Gastrocnemius medialis (tissue), 4 donors: ENCODE data around the gene CHKA.

ENCODE experiments used
- POLR2A ChIP-seq, 2 donors: fragments of 450-650 bp; IDR thresholded peaks; one replicate each; pipeline ENCODE4 v1.6.1; 2017; ENCODE audit warnings: antibody characterized with exemption in 2 of 2, mild to moderate bottlenecking in 2 of 2, moderate library complexity in 2 of 2
- TF ChIP-seq, protein P1 (sequence below), 5 experiments: fragments of 450-650 bp in 3 of 5; fragments of 200-600 bp in 2 of 5; sonication (generic) in 2 of 5; IDR thresholded peaks in 4 of 5; conservative IDR thresholded peaks in 1 of 5; 1 replicate in 4 of 5; 2 replicates in 1 of 5; pipeline ENCODE4 v1.5.1; 2016 to 2019; ENCODE audit warnings: antibody characterized with exemption in 5 of 5, mild to moderate bottlenecking in 3 of 5, moderate library complexity in 3 of 5

DNA sequence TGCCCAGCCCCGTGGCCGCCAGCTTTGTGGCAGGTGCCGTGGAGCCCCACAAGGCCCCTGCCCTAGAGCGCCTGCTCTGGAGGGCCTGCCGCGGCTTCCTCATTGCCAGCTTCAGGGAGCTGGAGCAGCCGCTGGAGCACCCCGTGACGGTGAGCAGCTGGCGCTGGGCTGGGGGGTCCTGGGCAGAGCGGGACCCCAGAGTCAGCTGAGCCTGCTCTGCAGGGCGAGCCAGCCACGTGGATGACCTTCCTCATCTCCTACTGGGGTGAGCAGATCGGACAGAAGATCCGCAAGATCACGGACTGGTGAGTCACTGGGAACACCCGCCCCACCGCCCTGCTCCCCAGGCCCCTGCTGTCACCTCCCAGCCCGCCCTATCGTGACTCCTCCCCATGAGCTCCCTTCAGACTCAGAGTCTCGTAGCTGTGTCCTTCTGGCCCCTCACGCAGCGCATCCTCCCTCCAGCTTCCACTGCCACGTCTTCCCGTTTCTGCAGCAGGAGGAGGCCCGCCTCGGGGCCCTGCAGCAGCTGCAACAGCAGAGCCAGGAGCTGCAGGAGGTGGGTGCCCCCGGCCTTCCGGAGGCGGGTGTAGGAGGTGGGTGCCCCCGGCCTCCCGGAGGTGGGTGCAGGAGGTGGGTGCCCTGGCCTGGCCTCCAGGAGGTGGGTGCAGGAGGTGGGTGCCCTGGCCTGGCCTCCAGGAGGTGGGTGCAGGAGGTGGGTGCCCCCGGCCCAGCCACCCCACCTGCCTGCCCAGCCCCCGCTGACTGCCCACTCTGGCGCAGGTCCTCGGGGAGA, 77.6 kb downstream of the CHKA start:
- no peak for TF ChIP-seq POLR2A (IDR thresholded peaks at IDR 0.05)
- TF ChIP-seq, protein P1, sequence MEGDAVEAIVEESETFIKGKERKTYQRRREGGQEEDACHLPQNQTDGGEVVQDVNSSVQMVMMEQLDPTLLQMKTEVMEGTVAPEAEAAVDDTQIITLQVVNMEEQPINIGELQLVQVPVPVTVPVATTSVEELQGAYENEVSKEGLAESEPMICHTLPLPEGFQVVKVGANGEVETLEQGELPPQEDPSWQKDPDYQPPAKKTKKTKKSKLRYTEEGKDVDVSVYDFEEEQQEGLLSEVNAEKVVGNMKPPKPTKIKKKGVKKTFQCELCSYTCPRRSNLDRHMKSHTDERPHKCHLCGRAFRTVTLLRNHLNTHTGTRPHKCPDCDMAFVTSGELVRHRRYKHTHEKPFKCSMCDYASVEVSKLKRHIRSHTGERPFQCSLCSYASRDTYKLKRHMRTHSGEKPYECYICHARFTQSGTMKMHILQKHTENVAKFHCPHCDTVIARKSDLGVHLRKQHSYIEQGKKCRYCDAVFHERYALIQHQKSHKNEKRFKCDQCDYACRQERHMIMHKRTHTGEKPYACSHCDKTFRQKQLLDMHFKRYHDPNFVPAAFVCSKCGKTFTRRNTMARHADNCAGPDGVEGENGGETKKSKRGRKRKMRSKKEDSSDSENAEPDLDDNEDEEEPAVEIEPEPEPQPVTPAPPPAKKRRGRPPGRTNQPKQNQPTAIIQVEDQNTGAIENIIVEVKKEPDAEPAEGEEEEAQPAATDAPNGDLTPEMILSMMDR (IDR thresholded peaks at IDR 0.05 in 4 of 5, conservative IDR thresholded peaks at IDR 0.05 in 1 of 5): no peak
